22Rv1 (cell line): ENCODE data around the gene RETREG3.

Source experiments
- H3K27ac ChIP-seq: fragments of 450-650 bp; 2 replicates; pipeline ENCODE4 v1.5.1; 2017
- CTCF ChIP-seq: fragments of 450-650 bp; IDR thresholded peaks from 2 replicates; pipeline ENCODE4 v1.5.1; 2017; ENCODE audit warnings: mild to moderate bottlenecking
- ZFX ChIP-seq: fragments of 450-650 bp; IDR thresholded peaks from 2 replicates; pipeline ENCODE4 v1.6.1; 2017; ENCODE audit warnings: antibody characterized with exemption, borderline replicate concordance

The RETREG3 gene

GRCh38 chr17:42586514-42587230, 22.5 kb downstream of the RETREG3 start:
- H3K27ac ChIP-seq, result peak overlapping the region; percentile 64
- TF ChIP-seq ZFX (no peak), CTCF (no peak)

GRCh38 chr17:42585353-42585752, 23.8 kb downstream of the RETREG3 start:
- no peak for TF ChIP-seq ZFX
- no peak for TF ChIP-seq CTCF
- no peak overlapping the region for H3K27ac ChIP-seq

GRCh38 chr17:42584880-42585279, 24.3 kb downstream of the RETREG3 start:
- H3K27ac ChIP-seq, result no peak overlapping the region
- TF ChIP-seq CTCF (no peak), ZFX (no peak)

- H3K27ac ChIP-seq, result no peak overlapping the region
Observed at GRCh38 chr17:42581744-42582270, 27.4 kb downstream of the RETREG3 start.

GRCh38 chr17:42579794-42580551, 29.2 kb downstream of the RETREG3 start:
- peak overlapping the region; percentile 89 for H3K27ac ChIP-seq
- no peak for TF ChIP-seq ZFX

More at GRCh38 chr17:42581744-42582270, 27.4 kb downstream of the RETREG3 start:
- TF ChIP-seq CTCF, result no peak
- TF ChIP-seq ZFX, result no peak

GRCh38 chr17:42578282-42578869, 30.8 kb downstream of the RETREG3 start:
- H3K27ac ChIP-seq, result peak overlapping the region; percentile 89
- peak; percentile 82 for TF ChIP-seq CTCF
- no peak for TF ChIP-seq ZFX

GRCh38 chr17:42577532-42578281, 31.5 kb downstream of the RETREG3 start, which contains the start of gene PSMC3IP:
Gene PSMC3IP (minus strand): TSS chr17:42577729. CDS start chr17:42577686, 43 bp downstream.
- TF ChIP-seq CTCF, result peak; percentile 43; the same call in 1 of the 2 replicates
- TF ChIP-seq ZFX, result no peak
- peak within 1 kb of the TSS; percentile 89 for H3K27ac ChIP-seq
